Measurements from ENCODE around the gene CHD5.

The CHD5 gene

GRCh38 chr1:6200188-6200809 is 20.2 kb upstream of the CHD5 start:
- DNase-seq: no peak

DNA sequence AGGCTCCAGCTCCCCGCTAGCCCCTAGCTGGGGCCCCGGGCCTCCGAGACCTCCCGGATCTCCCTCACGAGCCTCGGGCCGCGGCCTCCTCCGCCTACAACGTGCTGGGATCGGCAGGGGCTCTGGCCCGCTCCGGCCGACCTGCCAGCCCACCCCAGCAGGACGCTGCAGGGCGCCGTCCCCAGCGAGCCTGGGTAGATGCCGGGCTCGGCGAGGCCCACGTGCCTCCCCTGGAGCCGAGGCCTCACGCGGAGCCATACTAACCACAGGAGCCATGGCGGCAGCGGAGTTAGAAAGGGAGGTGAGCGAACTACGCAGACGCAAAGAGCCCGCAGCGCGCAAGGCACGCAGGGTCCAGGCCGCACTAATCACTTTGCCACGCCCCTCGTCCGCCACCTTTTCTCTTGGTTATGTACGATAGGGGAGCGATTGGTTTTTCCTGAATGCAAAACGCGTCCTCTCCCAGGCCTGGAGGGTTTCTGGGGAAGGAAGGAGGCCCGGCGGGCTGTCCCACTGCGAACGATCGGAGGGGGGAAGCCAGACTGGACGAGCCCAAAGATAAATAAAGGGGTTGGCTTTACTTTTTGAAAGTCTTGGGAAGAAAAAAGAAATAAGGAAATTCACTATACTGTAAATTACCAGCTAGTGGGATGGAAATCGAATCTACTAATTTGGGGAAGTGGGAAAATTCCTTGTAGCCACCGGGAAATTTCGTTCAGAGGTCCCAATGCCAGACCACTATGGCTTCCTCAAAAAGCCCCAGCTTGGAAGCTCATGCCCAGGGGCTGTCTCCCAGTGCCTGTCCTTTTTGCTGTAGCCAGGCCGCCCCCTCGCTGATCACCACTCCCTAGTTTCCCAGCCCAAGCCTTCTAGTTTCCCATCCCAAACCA is 19.4 kb upstream of the CHD5 start, which contains the start of gene RPL22:
Gene RPL22, minus strand, starts transcription at position 298 of the 890 bp plus-strand sequence. Its CDS starts 22 bp downstream, at position 276.
- DNase-seq: peak; percentile 99

DNA sequence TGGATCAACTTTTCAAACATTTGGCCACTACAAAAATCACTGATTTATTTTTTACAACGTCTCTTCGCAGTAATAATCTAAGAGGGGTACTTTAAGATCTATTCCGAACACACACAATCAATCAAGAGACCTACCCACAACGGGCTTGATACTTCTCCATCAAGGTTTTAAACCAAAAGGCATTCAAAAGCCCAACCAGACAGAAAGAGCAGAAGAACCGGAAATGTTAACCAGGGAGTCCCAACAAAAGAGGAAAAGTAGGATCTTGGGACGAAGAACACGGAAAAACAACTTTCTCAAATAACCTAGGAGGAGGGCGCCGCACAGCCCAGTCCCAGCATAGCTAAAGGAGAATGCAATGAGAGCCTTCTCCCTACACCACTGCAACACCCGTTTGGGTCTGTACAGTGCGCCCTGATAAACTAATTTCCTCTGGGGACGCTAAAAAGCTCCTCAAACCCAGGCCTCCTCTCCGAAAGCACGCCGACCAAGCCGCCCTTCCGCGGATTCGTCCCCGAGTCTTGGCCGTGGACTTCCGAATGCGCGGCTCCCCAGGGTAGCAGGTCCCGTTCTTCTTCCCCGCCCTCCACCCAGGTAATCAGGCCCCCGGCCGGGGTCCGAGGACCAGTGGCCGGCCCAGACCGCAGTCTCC is 18.7 kb upstream of the CHD5 start:
- peak in 1 of 2 donors; percentile 25 for DNase-seq

GRCh38 chr1:6197746-6198427 is 17.8 kb upstream of the CHD5 start:
- no peak for DNase-seq

DNA sequence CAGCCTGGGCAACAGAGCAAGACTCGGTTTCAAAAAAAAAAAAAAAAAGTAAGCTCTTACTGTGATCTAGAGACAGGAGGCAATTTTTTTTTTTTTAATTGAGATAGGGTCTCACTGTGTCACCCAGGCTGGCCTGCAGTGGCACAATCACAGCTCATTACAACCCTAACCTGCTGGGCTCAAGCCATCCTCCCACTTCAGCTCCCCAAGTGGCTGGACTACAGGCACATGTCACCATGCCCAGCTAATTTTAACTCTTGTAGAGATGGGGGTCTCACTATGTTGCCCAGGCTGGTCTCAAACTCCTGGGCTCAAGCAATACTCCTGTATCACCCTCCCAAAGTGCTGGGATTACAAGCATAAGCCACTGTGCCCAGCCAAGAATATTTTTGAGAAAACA is 11.8 kb upstream of the CHD5 start:
- no peak for DNase-seq

DNA sequence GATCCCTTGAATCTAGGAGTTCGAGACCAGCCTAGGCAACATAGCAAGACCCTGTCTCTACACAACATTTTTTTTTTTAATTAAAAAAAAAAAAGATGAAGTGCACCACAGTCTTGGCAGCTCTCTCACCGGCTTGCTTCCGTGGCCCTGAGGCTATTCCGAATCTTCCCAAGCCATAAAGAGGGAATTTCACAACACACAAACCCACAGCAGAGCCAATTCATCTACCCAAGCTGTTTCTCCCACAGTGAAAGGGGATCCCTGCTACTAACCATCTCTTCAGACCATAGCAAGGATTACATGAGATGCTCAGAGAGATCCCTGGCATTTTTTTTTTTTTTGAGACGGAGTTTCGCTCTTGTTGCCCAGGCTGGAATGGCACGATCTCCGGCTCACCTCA is 8.3 kb upstream of the CHD5 start:
- DNase-seq: no peak

GRCh38 chr1:6185635-6186382 is 5.7 kb upstream of the CHD5 start:
- peak in 1 of 2 donors; percentile 20 for DNase-seq

- DNase-seq: no peak
These were observed 5.0 kb upstream of the CHD5 start for GRCh38 chr1:6185151-6185550.

DNA sequence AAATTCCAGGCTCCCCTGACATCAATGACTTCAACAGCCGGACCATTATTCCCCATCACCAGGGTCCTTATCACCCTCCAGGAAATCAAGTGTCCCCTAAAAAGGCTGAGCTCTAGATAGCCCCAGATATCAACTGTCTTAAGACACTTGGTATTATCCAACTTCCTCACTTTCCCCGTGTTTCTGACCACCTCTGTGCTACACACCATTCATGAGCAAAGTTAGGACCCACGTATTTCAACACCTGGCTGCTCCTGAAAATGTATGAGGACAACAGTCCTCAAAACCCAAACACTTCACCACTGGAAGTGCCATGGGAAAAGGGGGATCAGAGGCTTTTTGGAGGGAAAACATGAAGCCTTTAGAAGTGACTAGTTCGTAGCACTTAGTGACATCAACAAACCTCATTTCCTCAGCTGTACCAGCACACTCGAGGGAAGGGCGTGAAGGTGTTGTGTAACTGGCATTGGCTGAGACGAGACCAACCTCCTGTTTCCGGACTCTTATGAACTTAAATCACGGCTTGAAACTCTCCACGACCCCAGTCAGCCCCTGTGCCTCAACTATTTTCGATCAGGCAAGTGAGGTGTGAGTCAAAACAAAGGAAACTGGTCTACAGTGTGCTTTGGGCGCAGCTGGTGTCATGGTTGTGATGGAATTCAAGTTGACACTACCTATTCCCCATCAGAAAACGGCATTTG is 4.1 kb upstream of the CHD5 start:
- no peak for DNase-seq

- no peak for DNase-seq
These were observed 3.4 kb upstream of the CHD5 start for GRCh38 chr1:6183520-6183989.

- DNase-seq: no peak
These were observed 1.2 kb upstream of the CHD5 start for GRCh38 chr1:6181347-6181770.

GRCh38 chr1:6180707-6181311 is 688 bp upstream of the CHD5 start:
- DNase-seq: no peak

DNA sequence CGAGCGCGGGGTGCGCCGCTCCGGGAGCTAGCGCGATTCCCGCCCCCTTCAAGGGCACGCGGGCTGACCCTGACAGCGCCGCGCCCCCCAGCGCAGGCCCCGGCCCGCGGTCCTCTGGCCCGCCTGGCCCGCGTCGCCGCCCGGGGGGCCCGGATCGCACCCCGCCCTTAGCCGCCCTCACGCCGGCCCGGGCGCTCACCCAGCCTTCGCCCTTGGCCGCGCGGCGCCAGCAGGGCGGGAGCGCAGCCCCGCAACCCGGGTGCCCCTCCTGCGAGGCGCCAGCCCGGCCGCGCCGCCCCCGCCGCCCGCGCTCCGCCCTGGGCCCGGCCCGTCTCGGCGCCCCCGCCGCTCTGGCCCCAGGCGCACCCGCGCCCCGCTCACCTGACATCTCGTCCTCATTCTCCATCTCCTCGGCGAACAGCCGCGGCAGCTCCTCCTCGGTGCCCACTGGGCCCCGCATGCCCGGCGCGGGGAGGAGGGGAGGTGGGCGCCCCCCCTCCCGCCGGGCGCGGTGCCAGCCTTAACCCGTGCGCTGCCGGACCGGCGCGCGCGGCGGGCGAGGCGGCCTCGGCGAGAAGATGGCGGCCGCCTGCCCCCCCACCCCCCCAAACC is 451 bp downstream of the CHD5 start:
- no peak for DNase-seq

DNA sequence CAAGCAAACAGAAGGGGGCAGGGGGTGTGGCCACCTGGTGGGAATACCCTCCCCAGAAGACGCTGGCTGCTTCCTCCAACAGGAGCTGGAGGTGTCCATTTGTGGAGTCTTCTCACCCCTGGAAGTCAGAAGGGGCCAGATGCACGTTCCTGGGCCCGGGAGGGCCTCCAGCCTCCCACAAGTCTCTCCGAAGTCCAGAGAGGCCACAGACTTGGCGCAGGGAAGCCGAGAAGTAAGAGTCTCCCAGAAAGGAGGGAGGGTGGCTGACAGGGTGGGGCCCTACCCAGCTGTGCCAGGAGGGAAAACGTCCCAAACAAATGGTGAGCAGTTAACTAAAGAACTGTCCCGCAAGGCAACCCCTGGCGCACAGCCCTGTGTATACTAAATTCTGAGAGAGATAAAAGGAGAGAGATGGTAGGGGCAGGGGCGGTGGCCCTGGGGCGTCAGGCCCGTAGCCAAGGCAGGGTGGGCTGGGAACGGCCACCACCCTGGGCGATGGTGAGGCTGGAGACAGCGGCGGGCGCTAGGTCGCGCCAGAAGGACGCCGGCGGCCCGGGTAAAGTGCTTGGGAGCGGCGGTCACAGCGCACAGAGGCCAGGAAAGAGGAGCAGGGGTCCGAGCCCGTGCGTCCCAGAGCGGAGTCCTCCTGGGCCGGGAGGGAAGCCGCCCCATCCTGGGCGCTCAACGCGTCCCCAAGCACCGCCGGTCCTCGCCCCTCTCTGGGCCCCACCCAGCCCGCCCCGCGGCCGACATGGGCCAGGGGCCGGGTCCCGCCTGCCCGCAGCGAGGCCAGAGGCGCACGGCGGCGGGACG is 1.2 kb downstream of the CHD5 start:
- DNase-seq: no peak

- no peak for DNase-seq
These were observed 2.3 kb downstream of the CHD5 start for GRCh38 chr1:6177681-6178380.

GRCh38 chr1:6176779-6177178 is 3.3 kb downstream of the CHD5 start:
- DNase-seq: no peak

DNA sequence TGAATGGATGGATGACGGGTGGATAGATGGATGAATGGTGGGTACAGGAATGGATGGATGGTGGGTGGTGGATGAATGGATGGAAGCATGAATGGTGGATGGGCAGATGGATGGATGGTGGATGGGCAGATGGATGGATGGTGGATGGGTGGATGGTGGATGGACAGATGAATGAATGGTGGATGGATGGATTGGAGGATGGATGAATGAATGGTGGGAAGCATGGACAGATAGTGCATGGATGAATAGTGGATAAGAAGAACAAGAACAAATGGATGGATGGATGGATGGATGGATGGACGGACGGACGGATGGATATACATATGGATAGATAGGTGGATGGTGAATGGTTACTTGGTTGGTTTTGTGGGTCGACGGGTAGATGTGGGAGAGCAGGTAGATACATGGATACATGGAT is 4.7 kb downstream of the CHD5 start:
- no peak for DNase-seq

- no peak for DNase-seq
These were observed 5.3 kb downstream of the CHD5 start for GRCh38 chr1:6174621-6175410.

Data from inflammatory macrophage (primary cell).